HepG2 (cell line): ENCODE measurements around the gene MACROD2.

Experiments
- FOSL1 ChIP-seq: sonication (generic); formaldehyde crosslinking; IDR thresholded peaks from 2 replicates; pipeline ENCODE4 v1.9.0; 2021; ENCODE audit warnings: missing genetic modification reagents, borderline replicate concordance
- GPN1 ChIP-seq: sonication (generic); formaldehyde crosslinking; IDR thresholded peaks from 2 replicates; pipeline ENCODE4 v1.5.1; 2020; ENCODE audit warnings: missing genetic modification reagents, borderline replicate concordance
- HDAC1 ChIP-seq: sonication (generic); formaldehyde crosslinking; IDR thresholded peaks from 2 replicates; pipeline ENCODE4 v1.5.1; 2020; ENCODE audit warnings: mild to moderate bottlenecking, missing genetic modification reagents
- MTA1 ChIP-seq: sonication (generic); formaldehyde crosslinking; IDR thresholded peaks from 2 replicates; pipeline ENCODE4 v1.4.0; 2020; ENCODE audit warnings: missing genetic modification reagents, mild to moderate bottlenecking, borderline replicate concordance
- NCOA1 ChIP-seq: sonication (generic); formaldehyde crosslinking; IDR thresholded peaks from 2 replicates; pipeline ENCODE4 v1.9.0; 2021; ENCODE audit warnings: missing genetic modification reagents
- PRDM10 ChIP-seq: sonication (generic); formaldehyde crosslinking; IDR thresholded peaks from 2 replicates; pipeline ENCODE4 v1.4.0; 2020; ENCODE audit warnings: low read depth, missing genetic modification reagents
- PREB ChIP-seq: sonication (generic); formaldehyde crosslinking; IDR thresholded peaks from 2 replicates; pipeline ENCODE4 v1.4.0; 2020; ENCODE audit warnings: missing genetic modification reagents
- TCF7L2 ChIP-seq: IDR thresholded peaks from 2 replicates; pipeline ENCODE4 v1.6.1; 2011; ENCODE audit warnings: mild to moderate bottlenecking, low read depth, low read length, moderate library complexity
- ZBTB2 ChIP-seq: sonication (generic); formaldehyde crosslinking; IDR thresholded peaks from 2 replicates; pipeline ENCODE4 v1.8.0; 2022; ENCODE audit warnings: low read depth, missing genetic modification reagents
- ZNF383 ChIP-seq: sonication (generic); formaldehyde crosslinking; IDR thresholded peaks from 2 replicates; pipeline ENCODE4 v1.4.0; 2020; ENCODE audit warnings: missing genetic modification reagents, mild to moderate bottlenecking, borderline replicate concordance
- ZNF746 ChIP-seq: sonication (generic); formaldehyde crosslinking; IDR thresholded peaks from 2 replicates; pipeline ENCODE4 v1.8.0; 2022; ENCODE audit warnings: mild to moderate bottlenecking, missing genetic modification reagents

DNA sequence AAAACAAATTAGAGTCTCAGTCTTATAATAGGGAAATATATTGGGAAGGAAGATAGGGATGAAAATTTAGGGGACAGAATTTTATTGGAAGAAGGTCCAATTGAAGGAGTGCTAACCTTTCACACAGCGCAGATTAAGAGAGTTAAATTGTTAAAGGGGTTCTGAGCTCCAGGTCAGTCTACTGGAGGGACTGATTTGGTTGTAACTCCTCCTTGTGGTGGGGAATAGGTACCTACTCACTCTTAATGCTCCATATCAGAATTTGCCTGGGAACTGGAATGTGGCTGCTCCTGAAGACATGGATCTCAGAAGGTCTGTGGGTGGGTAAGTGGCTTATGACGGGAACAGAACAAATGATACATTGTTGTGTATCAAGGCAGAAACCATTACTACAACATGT, 198.6 kb downstream of the MACROD2 start:
- no peak for TF ChIP-seq NCOA1 (CRISPR knock-in tag)
- no peak for TF ChIP-seq PREB (CRISPR knock-in tag)
- no peak for TF ChIP-seq ZNF746 (CRISPR knock-in tag)
- TF ChIP-seq TCF7L2: no peak
- TF ChIP-seq PRDM10 (CRISPR knock-in tag): no peak
- TF ChIP-seq MTA1: no peak
- no peak for TF ChIP-seq ZBTB2
- TF ChIP-seq ZNF383 (CRISPR knock-in tag): no peak
- TF ChIP-seq GPN1: no peak
- TF ChIP-seq FOSL1: no peak
- no peak for TF ChIP-seq HDAC1
